ENCODE measurements around the gene PGLYRP4.

DNA sequence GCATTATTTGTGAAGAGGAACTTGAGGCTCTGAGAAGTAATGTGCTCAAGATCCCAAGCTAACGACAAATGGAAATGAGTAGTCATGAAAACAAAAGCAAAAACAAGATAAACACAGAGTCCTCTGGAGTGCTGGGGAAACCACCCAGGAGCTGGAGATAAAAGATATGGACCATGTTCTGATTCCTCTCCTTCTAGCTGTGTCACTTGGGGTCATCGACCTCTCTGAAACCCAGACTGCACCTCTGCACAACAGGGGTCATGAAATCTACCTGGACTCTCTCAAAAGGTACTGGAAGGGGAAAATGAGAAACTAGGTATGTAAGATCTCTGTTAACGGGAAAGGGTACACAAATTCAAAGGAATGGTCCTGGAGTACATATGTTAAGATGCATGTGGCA, 6.5 kb downstream of the PGLYRP4 start:
- TF ChIP-seq, protein P1, sequence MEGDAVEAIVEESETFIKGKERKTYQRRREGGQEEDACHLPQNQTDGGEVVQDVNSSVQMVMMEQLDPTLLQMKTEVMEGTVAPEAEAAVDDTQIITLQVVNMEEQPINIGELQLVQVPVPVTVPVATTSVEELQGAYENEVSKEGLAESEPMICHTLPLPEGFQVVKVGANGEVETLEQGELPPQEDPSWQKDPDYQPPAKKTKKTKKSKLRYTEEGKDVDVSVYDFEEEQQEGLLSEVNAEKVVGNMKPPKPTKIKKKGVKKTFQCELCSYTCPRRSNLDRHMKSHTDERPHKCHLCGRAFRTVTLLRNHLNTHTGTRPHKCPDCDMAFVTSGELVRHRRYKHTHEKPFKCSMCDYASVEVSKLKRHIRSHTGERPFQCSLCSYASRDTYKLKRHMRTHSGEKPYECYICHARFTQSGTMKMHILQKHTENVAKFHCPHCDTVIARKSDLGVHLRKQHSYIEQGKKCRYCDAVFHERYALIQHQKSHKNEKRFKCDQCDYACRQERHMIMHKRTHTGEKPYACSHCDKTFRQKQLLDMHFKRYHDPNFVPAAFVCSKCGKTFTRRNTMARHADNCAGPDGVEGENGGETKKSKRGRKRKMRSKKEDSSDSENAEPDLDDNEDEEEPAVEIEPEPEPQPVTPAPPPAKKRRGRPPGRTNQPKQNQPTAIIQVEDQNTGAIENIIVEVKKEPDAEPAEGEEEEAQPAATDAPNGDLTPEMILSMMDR (IDR thresholded peaks at IDR 0.05) = no peak
- no peak for TF ChIP-seq POLR2AphosphoS5 (IDR thresholded peaks at IDR 0.05)
- no peak for TF ChIP-seq POLR2A (IDR thresholded peaks at IDR 0.05)
